Caco-2 (cell line): ENCODE results near the gene NR6A1. TPM values are rescaled to one million over a fixed set of nuclear protein-coding genes. Genes with fewer than 3 reads are reported as not detected.

Experiments
- BruUV-seq: library from RNA; stranded (reverse); fragments of 400-500 nt; replicated peaks from 2 replicates; lab custom pipeline; 2021; lab: Mats Ljungman, UMichigan
- CTCF ChIA-PET: fragments of 300-600 bp; sonication (Branson Sonifier 250); formaldehyde crosslinking; loops from one replicate; lab custom pipeline; 2022; ENCODE audit warnings: antibody characterized with exemption; lab: Charles Lee
- POLR2A ChIA-PET: fragments of 300-600 bp; sonication (Branson Sonifier 250); formaldehyde crosslinking; loops from one replicate; lab custom pipeline; 2022; ENCODE audit warnings: antibody characterized with exemption; lab: Charles Lee
- DNase-seq, 2 experiments: peaks; one replicate each; pipeline versions ENCODE4 v3.0.0 to v3.0.0-alpha.2; 2020 to 2022
- H3K27me3 ChIP-seq: replicated peaks from 2 replicates; pipeline ENCODE4 v1.6.0; 2011; ENCODE audit warnings: low read length; ENCODE audit not compliant: control insufficient read depth, insufficient read depth
- H3K36me3 ChIP-seq: 2 replicates; pipeline ENCODE4 v1.5.1; 2011; ENCODE audit warnings: low read length; ENCODE audit not compliant: control insufficient read depth, insufficient read depth
- H3K4me1 ChIP-seq: fragments of 250-450 bp; sonication (Bioruptor Pico); 2 replicates; pipeline ENCODE4 v1.5.1; 2020; ENCODE audit warnings: mild to moderate bottlenecking
- H3K4me3 ChIP-seq: 2 replicates; pipeline ENCODE4 v1.5.1; 2011; ENCODE audit warnings: low read depth, mild to moderate bottlenecking, control low read depth, low read length
- H3K9me3 ChIP-seq: fragments of 250-450 bp; sonication (Bioruptor Pico); 2 replicates; pipeline ENCODE4 v1.5.1; 2020; ENCODE audit warnings: mild to moderate bottlenecking, moderate library complexity
- H3K27ac Mint-ChIP-seq: one replicate; pipeline ENCODE4 v1.8.0; 2022; ENCODE audit warnings: mixed read lengths; ENCODE audit not compliant: unreplicated experiment
- H3K27me3 Mint-ChIP-seq: one replicate; pipeline ENCODE4 v1.8.0; 2022; ENCODE audit warnings: mixed read lengths; ENCODE audit not compliant: insufficient read depth, unreplicated experiment
- H3K36me3 Mint-ChIP-seq: one replicate; pipeline ENCODE4 v1.8.0; 2022; ENCODE audit warnings: mild to moderate bottlenecking, mixed read lengths; ENCODE audit not compliant: insufficient read depth, unreplicated experiment
- H3K4me1 Mint-ChIP-seq: one replicate; pipeline ENCODE4 v1.8.0; 2022; ENCODE audit warnings: low read depth, mixed read lengths; ENCODE audit not compliant: unreplicated experiment
- H3K4me3 Mint-ChIP-seq: one replicate; pipeline ENCODE4 v1.8.0; 2022; ENCODE audit warnings: mild to moderate bottlenecking, moderate library complexity, mixed read lengths; ENCODE audit not compliant: unreplicated experiment
- H3K9me3 Mint-ChIP-seq: one replicate; pipeline ENCODE4 v1.8.0; 2022; ENCODE audit warnings: mixed read lengths; ENCODE audit not compliant: unreplicated experiment
- CTCF ChIP-seq, 2 experiments: fragments of 200-600 bp in 1 of 2; IDR thresholded peaks; 1 replicate in 1 of 2; 2 replicates in 1 of 2; pipeline versions ENCODE4 v1.5.1 to v1.8.0; 2011 to 2022; ENCODE audit warnings: antibody characterized with exemption in 1 of 2, control low read depth in 1 of 2, inconsistent platforms in 1 of 2, low read depth in 1 of 2, low read length in 1 of 2, mild to moderate bottlenecking in 1 of 2, moderate library complexity in 1 of 2; ENCODE audit not compliant: insufficient read depth in 1 of 2, severe bottlenecking in 1 of 2, unreplicated experiment in 1 of 2
- intact Hi-C: fragments of 100-400 bp; cut with micrococcal nuclease; formaldehyde crosslinking; loops from one replicate; pipeline ENCODE4 v1.10.0; 2022; ENCODE audit not compliant: unreplicated experiment
- total RNA-seq: library from RNA; stranded (reverse); gene quantifications from 2 replicates; pipeline ENCODE4 v1.2.3, GENCODE V29; 2022

NR6A1 gene
- total RNA-seq, 1 experiment from 2014 or later: 33.6 TPM

- DNase-seq: no peak
- TF ChIP-seq CTCF (IDR thresholded peaks at IDR 0.05; ENCODE audit: insufficient read depth in 1 of 2, low read depth in 1 of 2, low read length in 1 of 2, severe bottlenecking in 1 of 2, unreplicated experiment in 1 of 2): no peak
- POLR2A ChIA-PET: no interaction called here
- Mint-ChIP-seq H3K36me3 (peaks cover 13% of the 10 kb centered on the region), H3K27ac (no peak overlapping the region), H3K9me3 (no peaks in the 10 kb centered on the region), H3K4me3 (no peak overlapping the region), H3K27me3 (no peaks in the 10 kb centered on the region), H3K4me1 (peaks cover 9% of the 10 kb centered on the region)
- H3K4me3 ChIP-seq: no peak overlapping the region
- no TSS peak for BruUV-seq
- intact Hi-C loops: no loop called here
- no peaks in the 10 kb centered on the region for H3K36me3 ChIP-seq
- no peaks in the 10 kb centered on the region for H3K4me1 ChIP-seq
- H3K27me3 ChIP-seq: no peaks in the 10 kb centered on the region
- no peaks in the 10 kb centered on the region for H3K9me3 ChIP-seq
- CTCF ChIA-PET: interaction anchor here (1.0 to 2.3 kb wide), 7 partner anchors 14 to 214 kb away, joined by 3 to 12 read pairs (median 8); partner anchors contain the start of gene WDR38
Measured at GRCh38 chr9:124765439-124765835, 5.7 kb downstream of the NR6A1 start.

GRCh38 chr9:124764774-124765438, 6.2 kb downstream of the NR6A1 start:
- Mint-ChIP-seq H3K4me1 (peaks cover 9% of the 10 kb centered on the region), H3K36me3 (peaks cover 7% of the 10 kb centered on the region), H3K4me3 (no peak overlapping the region), H3K27me3 (no peaks in the 10 kb centered on the region), H3K9me3 (no peaks in the 10 kb centered on the region), H3K27ac (no peak overlapping the region)
- no TSS peak for BruUV-seq
- no peaks in the 10 kb centered on the region for H3K9me3 ChIP-seq
- TF ChIP-seq CTCF (IDR thresholded peaks at IDR 0.05; ENCODE audit: insufficient read depth in 1 of 2, low read depth in 1 of 2, low read length in 1 of 2, severe bottlenecking in 1 of 2, unreplicated experiment in 1 of 2): peak in 1 of 2 experiments; percentile 36
- no peak for DNase-seq
- no peaks in the 10 kb centered on the region for H3K4me1 ChIP-seq
- H3K27me3 ChIP-seq: no peaks in the 10 kb centered on the region
- no peak overlapping the region for H3K4me3 ChIP-seq
- H3K36me3 ChIP-seq: no peaks in the 10 kb centered on the region
- intact Hi-C loops: no loop called here
- POLR2A ChIA-PET: no interaction called here
- CTCF ChIA-PET: interaction anchor here (0.6 to 2.3 kb wide), 11 partner anchors 11 to 1436 kb away, joined by 3 to 12 read pairs (median 4); partner anchors contain the start of gene WDR38

GRCh38 chr9:124762633-124763032, 8.5 kb downstream of the NR6A1 start:
- intact Hi-C loops: no loop called here
- POLR2A ChIA-PET: no interaction called here
- Histone ChIP-seq H3K9me3 (no peaks in the 10 kb centered on the region), H3K4me1 (peaks cover 14% of the 10 kb centered on the region; the same call in 1 of the 2 replicates), H3K4me3 (no peak overlapping the region), H3K36me3 (no peaks in the 10 kb centered on the region), H3K27me3 (no peaks in the 10 kb centered on the region)
- no peaks in the 10 kb centered on the region for H3K36me3 Mint-ChIP-seq
- no peaks in the 10 kb centered on the region for H3K27me3 Mint-ChIP-seq
- TF ChIP-seq CTCF (IDR thresholded peaks at IDR 0.05; ENCODE audit: insufficient read depth in 1 of 2, low read depth in 1 of 2, low read length in 1 of 2, severe bottlenecking in 1 of 2, unreplicated experiment in 1 of 2): no peak
- no TSS peak for BruUV-seq
- DNase-seq: no peak
- CTCF ChIA-PET: interaction anchor here (0.6 kb wide), 2 partner anchors 83 to 1710 kb away, joined by 3 read pairs; no protein-coding TSS in a partner anchor
- H3K27ac Mint-ChIP-seq: no peak overlapping the region
- H3K4me1 Mint-ChIP-seq: peaks cover 16% of the 10 kb centered on the region
- H3K4me3 Mint-ChIP-seq: no peak overlapping the region
- H3K9me3 Mint-ChIP-seq: no peaks in the 10 kb centered on the region
